IMR-90 (cell line): ENCODE data around the gene ARMH2.

ENCODE experiments used
- FOS ChIP-seq: fragments of 150-350 bp; IDR thresholded peaks from 2 replicates; pipeline ENCODE4 v1.6.1; 2016; ENCODE audit warnings: low read depth, low read length
- MAFK ChIP-seq: IDR thresholded peaks from 2 replicates; pipeline ENCODE4 v1.6.1; 2012; ENCODE audit warnings: low read depth, low read length, improper control_type of control experiment
- MAZ ChIP-seq: IDR thresholded peaks from 2 replicates; pipeline ENCODE4 v1.6.1; 2012; ENCODE audit warnings: low read depth, mild to moderate bottlenecking, low read length, improper control_type of control experiment, moderate library complexity, borderline replicate concordance
- POLR2A ChIP-seq: IDR thresholded peaks from 2 replicates; pipeline ENCODE4 v1.6.1; 2012; ENCODE audit warnings: mild to moderate bottlenecking, low read depth, low read length
- RFX5 ChIP-seq: IDR thresholded peaks from 2 replicates; pipeline ENCODE4 v1.8.0; 2012; ENCODE audit warnings: low read depth, mild to moderate bottlenecking, low read length, moderate library complexity
- TF ChIP-seq, protein P1 (sequence below): conservative IDR thresholded peaks from 2 replicates; pipeline ENCODE4 v1.5.1; 2012; ENCODE audit warnings: mild to moderate bottlenecking, low read depth, low read length, improper control_type of control experiment
- TF ChIP-seq, protein P2 (sequence below): fragments of 150-350 bp; IDR thresholded peaks from 2 replicates; pipeline ENCODE4 v1.6.1; 2016; ENCODE audit warnings: low read depth, mild to moderate bottlenecking, low read length, moderate library complexity, borderline replicate concordance

DNA sequence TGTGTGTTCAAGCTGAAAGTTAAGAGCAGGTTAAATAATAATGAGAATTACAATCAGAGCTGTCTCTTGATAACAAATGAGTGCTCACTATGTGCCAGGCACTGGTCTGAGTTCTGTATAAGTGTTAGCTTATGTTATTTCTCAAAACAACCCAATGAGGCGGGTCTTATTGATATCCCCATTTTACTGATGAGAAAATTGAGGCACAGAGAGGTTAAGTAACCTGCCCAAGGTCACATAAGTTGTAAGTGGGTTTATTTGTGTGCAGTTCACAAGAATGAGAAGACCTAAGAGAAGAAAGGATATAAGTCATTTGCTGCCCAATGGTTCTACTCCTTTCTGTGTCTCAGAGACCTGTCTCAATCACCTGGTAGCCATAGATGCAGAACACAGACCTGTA is 34.1 kb upstream of the ARMH2 start:
- no peak for TF ChIP-seq FOS
- TF ChIP-seq, protein P1, sequence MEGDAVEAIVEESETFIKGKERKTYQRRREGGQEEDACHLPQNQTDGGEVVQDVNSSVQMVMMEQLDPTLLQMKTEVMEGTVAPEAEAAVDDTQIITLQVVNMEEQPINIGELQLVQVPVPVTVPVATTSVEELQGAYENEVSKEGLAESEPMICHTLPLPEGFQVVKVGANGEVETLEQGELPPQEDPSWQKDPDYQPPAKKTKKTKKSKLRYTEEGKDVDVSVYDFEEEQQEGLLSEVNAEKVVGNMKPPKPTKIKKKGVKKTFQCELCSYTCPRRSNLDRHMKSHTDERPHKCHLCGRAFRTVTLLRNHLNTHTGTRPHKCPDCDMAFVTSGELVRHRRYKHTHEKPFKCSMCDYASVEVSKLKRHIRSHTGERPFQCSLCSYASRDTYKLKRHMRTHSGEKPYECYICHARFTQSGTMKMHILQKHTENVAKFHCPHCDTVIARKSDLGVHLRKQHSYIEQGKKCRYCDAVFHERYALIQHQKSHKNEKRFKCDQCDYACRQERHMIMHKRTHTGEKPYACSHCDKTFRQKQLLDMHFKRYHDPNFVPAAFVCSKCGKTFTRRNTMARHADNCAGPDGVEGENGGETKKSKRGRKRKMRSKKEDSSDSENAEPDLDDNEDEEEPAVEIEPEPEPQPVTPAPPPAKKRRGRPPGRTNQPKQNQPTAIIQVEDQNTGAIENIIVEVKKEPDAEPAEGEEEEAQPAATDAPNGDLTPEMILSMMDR, result no peak
- no peak for TF ChIP-seq MAFK
- TF ChIP-seq, protein P2, sequence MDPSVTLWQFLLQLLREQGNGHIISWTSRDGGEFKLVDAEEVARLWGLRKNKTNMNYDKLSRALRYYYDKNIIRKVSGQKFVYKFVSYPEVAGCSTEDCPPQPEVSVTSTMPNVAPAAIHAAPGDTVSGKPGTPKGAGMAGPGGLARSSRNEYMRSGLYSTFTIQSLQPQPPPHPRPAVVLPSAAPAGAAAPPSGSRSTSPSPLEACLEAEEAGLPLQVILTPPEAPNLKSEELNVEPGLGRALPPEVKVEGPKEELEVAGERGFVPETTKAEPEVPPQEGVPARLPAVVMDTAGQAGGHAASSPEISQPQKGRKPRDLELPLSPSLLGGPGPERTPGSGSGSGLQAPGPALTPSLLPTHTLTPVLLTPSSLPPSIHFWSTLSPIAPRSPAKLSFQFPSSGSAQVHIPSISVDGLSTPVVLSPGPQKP, result no peak
- no peak for TF ChIP-seq POLR2A
- TF ChIP-seq RFX5, result no peak
- TF ChIP-seq MAZ, result no peak
